Fibroblast of mammary gland (primary cell): ENCODE results near the gene FAM98B.

Source experiments
- DNase-seq: peaks from one replicate; pipeline ENCODE4 v3.0.0-alpha.2; 2010; ENCODE audit warnings: low read depth
- H3K4me3 ChIP-seq: 2 replicates; pipeline ENCODE4 v1.5.1; 2011; ENCODE audit warnings: low read depth, mild to moderate bottlenecking, low read length, moderate library complexity; ENCODE audit not compliant: control insufficient read depth
- TF ChIP-seq, protein P1 (sequence below): conservative IDR thresholded peaks from 2 replicates; pipeline ENCODE4 v1.5.1; 2011; ENCODE audit warnings: low read depth, low read length, inconsistent platforms; ENCODE audit not compliant: control insufficient read depth, insufficient read depth

FAM98B gene

DNA sequence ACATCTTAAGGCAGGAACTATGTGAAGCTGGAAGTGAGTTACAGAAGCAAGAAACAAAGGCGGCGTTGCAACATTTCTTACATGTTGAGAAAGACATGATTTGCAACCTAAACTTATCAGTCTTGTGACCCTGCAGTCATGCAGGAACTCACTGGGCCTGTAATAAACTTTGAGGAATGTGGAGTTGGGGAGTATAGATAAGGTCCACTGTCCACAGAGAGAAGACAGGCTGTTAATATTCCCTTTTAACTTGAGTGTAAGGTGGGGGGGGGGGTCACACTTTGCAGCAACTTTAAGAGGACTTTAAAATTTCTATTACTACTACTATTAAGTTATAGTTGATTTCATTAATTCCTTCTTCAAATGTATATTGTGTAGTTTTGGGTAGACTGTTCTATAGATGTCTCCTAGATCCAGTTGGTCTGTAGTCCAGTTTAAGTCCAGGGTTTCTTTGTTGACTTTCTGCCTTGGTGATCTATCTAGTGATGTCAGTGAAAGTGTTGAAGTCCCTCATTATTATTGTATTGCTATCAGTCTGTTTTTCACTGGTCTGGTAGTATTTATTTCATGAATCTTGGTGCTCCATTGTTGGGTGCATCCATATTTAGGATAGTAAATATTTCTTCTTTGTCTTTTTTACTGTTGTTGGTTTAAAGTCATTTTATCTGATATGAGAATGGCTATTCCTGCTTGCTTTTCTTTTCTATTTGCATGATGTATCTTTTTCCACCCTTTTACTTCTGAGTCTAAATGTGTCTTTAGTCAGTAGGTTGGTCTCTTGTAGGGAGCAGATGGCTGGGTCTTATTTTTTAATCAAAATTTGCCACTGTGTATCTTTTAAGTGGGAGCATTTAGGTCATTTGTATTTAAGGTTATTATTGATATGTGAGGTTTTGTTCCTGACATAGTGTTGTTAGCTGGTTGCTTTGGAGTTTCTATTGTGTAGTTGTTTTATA is 15.6 kb upstream of the FAM98B start:
- TF ChIP-seq, protein P1, sequence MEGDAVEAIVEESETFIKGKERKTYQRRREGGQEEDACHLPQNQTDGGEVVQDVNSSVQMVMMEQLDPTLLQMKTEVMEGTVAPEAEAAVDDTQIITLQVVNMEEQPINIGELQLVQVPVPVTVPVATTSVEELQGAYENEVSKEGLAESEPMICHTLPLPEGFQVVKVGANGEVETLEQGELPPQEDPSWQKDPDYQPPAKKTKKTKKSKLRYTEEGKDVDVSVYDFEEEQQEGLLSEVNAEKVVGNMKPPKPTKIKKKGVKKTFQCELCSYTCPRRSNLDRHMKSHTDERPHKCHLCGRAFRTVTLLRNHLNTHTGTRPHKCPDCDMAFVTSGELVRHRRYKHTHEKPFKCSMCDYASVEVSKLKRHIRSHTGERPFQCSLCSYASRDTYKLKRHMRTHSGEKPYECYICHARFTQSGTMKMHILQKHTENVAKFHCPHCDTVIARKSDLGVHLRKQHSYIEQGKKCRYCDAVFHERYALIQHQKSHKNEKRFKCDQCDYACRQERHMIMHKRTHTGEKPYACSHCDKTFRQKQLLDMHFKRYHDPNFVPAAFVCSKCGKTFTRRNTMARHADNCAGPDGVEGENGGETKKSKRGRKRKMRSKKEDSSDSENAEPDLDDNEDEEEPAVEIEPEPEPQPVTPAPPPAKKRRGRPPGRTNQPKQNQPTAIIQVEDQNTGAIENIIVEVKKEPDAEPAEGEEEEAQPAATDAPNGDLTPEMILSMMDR: no peak
- DNase-seq: no peak
- no peak overlapping the region for H3K4me3 ChIP-seq

DNA sequence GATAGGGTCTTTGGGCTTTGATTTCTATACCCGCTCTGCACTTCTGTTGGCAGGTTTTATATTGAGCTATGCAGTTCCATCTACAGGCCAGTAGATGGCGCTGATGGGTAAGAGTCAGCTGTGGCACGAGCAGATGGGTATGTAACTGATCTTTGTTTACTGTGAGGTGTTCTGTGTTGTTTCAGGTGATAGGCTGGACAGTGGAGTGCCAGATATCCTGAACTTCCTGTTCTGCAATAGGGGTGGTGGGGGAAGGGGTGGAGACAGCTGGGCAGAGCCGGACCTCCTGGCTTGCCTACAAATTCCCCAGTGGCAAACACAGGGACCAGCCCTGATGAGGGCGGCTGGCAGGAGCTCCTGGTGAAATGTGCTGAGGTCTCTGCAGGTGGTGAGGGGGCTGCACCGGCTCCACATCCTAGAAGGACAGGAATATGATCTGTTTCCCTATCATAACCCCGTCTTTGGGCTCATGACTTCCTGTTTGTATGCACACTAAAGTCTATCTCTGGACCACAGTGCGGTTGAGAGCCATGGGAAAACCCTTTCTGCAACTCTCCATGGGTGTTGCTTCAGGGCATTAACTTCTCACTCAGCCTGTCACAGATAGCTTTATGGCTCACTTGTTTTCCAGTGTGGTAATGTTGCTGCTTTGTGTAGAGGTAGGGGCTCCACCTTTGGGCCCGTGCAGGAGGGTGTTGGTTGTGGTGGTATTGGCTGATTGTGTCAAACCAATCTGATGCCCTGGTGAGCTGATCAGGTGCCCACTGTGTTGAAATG is 13.4 kb upstream of the FAM98B start:
- TF ChIP-seq, protein P1: peak; percentile 98
- H3K4me3 ChIP-seq: no peak overlapping the region
- peak; percentile 61 for DNase-seq

DNA sequence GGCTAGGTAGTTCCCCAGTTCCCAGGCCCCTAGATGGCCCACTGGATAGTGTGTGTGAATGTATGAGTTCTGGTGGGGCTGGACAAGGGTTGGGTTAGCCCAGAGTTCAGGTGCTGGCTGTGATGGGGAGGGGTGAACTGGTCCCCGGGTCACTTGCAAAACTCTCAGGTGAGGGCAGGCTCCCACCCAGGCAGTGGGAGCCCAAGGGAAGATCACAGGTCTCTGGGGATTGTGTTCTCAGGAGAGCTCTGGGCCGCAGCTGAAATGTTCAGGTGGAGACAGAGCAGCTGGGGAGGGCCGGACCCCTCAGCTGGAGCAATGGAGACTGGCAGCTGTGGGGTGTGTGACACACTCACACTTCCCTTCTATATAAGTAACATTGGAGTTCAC is 12.8 kb upstream of the FAM98B start:
- TF ChIP-seq, protein P1: no peak
- H3K4me3 ChIP-seq: no peak overlapping the region
- no peak for DNase-seq

DNA sequence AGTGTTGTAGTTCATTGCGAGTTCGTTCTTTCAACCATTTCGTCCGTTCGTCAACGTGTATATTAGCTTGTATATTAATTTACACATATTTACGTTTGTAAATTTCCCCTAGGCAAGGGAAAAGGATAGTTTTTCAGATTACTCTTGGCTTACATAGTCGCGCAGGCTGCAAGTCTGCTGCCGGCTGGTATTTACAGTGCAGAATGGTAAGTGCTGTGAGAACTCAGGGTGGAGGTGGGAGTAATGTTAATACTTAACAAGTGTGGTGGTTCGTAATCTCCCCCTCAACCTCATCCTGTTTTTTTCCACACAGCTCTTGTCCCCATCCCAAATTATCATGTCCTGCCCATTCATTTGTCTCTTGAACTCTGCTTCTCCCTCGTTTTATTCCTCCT is 766 bp downstream of the FAM98B start:
- DNase-seq: no peak
- peak overlapping the region; percentile 98 for H3K4me3 ChIP-seq
- TF ChIP-seq, protein P1: no peak

DNA sequence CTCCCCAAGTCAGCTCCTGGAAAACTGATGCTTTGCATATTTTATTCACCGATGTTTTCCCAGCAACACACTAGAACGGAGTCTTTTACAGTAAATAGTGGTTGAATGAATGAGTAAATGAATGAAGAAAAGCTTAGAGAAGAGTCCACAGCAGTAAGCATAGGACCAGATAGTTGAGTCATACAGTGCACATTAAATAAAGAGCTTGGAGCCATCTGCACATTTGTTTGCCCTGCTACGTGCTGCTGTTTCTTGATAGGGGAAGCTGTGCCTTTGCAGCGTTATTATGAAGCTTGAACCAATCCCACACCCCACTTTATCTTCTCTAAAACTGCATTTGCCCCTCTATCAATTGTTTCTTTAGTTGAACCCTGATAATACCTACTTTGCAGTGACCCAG is 1.2 kb downstream of the FAM98B start:
- DNase-seq: peak; percentile 38
- TF ChIP-seq, protein P1: no peak
- H3K4me3 ChIP-seq: peak overlapping the region; percentile 98

DNA sequence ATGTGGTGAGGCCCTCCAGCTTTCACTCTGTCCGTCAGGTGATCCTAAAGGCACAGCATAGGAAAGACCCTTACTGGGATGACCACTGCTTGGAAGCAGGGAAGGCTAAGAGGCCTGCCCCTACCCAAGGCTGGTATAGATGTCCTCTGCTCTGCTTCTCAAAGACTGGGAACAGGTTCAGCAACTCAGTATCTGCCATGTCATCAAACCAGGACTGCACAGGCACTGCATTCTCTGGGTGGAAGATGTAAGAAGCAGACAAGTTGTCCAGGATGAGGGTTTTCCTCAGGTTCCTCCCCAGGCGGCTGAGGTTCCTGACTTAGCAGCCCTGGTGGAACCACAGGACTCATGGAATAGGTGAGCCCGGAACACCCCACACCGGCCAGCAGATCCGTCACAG is 4.7 kb downstream of the FAM98B start:
- DNase-seq: no peak
- TF ChIP-seq, protein P1: no peak
- no peak overlapping the region for H3K4me3 ChIP-seq
